Kidney (tissue), 14 donors: ENCODE results near the gene ABI1. TPM values are rescaled to one million over a fixed set of nuclear protein-coding genes. Genes with fewer than 3 reads are reported as not detected.
A peak's percentile ranks its signal among the peaks of the same experiment; 100 is the strongest.

Source experiments
- DNase-seq, 5 donors: peaks; one replicate each; pipeline ENCODE4 v3.0.0-alpha.2; 2013 to 2020
- FAIRE-seq: peaks from 2 replicates; lab custom pipeline; 2012; peaks lifted over from hg19 to GRCh38; lab: Jason Lieb, UNC
- H3K27ac ChIP-seq, 2 donors: one replicate each; pipeline ENCODE4 v1.7.0; 2013; ENCODE audit warnings: low read depth in 2 of 2, low read length in 2 of 2, inconsistent platforms in 1 of 2
- H3K27me3 ChIP-seq: one replicate; pipeline ENCODE4 v1.7.1; 2013; ENCODE audit warnings: low read length, inconsistent platforms; ENCODE audit not compliant: control insufficient read depth, insufficient read depth
- H3K36me3 ChIP-seq, 3 donors: one replicate each; pipeline versions ENCODE4 v1.7.0 to v1.7.1; 2013; ENCODE audit warnings: low read length in 3 of 3, control low read depth in 1 of 3, inconsistent platforms in 1 of 3; ENCODE audit not compliant: insufficient read depth in 3 of 3, control insufficient read depth in 2 of 3
- H3K4me1 ChIP-seq, 3 donors: one replicate each; pipeline versions ENCODE4 v1.7.0 to v1.7.1; 2013; ENCODE audit warnings: low read length in 3 of 3, inconsistent platforms in 1 of 3, low read depth in 1 of 3; ENCODE audit not compliant: control insufficient read depth in 2 of 3, insufficient read depth in 2 of 3
- H3K4me3 ChIP-seq, 3 donors: one replicate each; pipeline versions ENCODE4 v1.7.0 to v1.8.1; 2013; ENCODE audit warnings: low read length in 3 of 3, control low read depth in 1 of 3, inconsistent platforms in 1 of 3
- H3K9ac ChIP-seq, 3 donors: one replicate each; pipeline versions ENCODE4 v1.7.0 to v1.7.1; 2013; ENCODE audit warnings: low read length in 3 of 3, control low read depth in 1 of 3, inconsistent platforms in 1 of 3
- H3K9me3 ChIP-seq, 3 donors: one replicate each; pipeline versions ENCODE4 v1.7.0 to v1.7.1; 2013; ENCODE audit warnings: low read length in 3 of 3, control low read depth in 1 of 3, inconsistent platforms in 1 of 3; ENCODE audit not compliant: control insufficient read depth in 2 of 3, insufficient read depth in 1 of 3
- CTCF ChIP-seq: IDR thresholded peaks from 3 replicates; pipeline ENCODE4 v1.5.1; 2012; ENCODE audit warnings: mild to moderate bottlenecking, moderate library complexity, borderline replicate concordance; ENCODE audit not compliant: insufficient read depth; ENCODE audit errors: extremely low read depth
- intact Hi-C: fragments of 100-400 bp; cut with DNase I; formaldehyde crosslinking; loops from one replicate; pipeline ENCODE4 v1.11.1; 2022
- polyA plus RNA-seq: library from polyadenylated mRNA; stranded (reverse); fragments of 350-450 nt; fragmentation: Illumina TruSeq; extraction: RNeasy Lipid Tissue Mini Kit (QIAGEN cat#74804); gene quantifications from one replicate; pipeline ENCODE4 v1.2.3, GENCODE V29; 2014; ENCODE audit warnings: low read depth, low replicate concordance; ENCODE audit not compliant: insufficient read depth
- total RNA-seq: library from RNA; stranded (reverse); fragmentation: NEBNext Ultra II Directional; extraction: Animal tissue kit (Norgen Biotek cat#: 25700); gene quantifications from one replicate; pipeline ENCODE4 v1.2.1, GENCODE V29; 2021
- donor health status: control.
- donor health status: control.
- donor health status: control.
- donor health status: control.
- donor health status: control.
- donor health status: DM: yes; HTN: yes; CAD: no.
- donor health status: Normal renal cell carcinoma (clear cell type).

ABI1 gene
- total and polyA plus RNA-seq, 2 donors from 2014 or later, result 25.7 to 54.1 TPM

- TF ChIP-seq CTCF, result no peak
- FAIRE-seq, result no peak
- Histone ChIP-seq H3K4me1 (peaks cover 0 to 5% (median 2%) of the 10 kb centered on the region in 3 donors), H3K9ac (no peak overlapping the region), H3K27me3 (no peaks in the 10 kb centered on the region), H3K36me3 (peaks cover 2 to 3% (median 3%) of the 10 kb centered on the region in 3 donors), H3K27ac (no peak overlapping the region), H3K4me3 (no peak overlapping the region), H3K9me3 (no peaks in the 10 kb centered on the region)
- no peak for DNase-seq
- intact Hi-C loops, result no loop called here
Measured at GRCh38 chr10:26717476-26717875, 143.3 kb downstream of the ABI1 start.

GRCh38 chr10:26715137-26715487 is 145.6 kb downstream of the ABI1 start:
- intact Hi-C loops, result no loop called here
- Histone ChIP-seq H3K9ac (no peak overlapping the region), H3K4me3 (no peak overlapping the region), H3K4me1 (peaks cover 0 to 5% (median 2%) of the 10 kb centered on the region in 3 donors), H3K27me3 (no peaks in the 10 kb centered on the region), H3K27ac (no peak overlapping the region), H3K36me3 (peaks cover 2 to 3% (median 3%) of the 10 kb centered on the region in 3 donors), H3K9me3 (no peaks in the 10 kb centered on the region)
- DNase-seq (no peak), FAIRE-seq (no peak)
- TF ChIP-seq CTCF, result no peak

DNA sequence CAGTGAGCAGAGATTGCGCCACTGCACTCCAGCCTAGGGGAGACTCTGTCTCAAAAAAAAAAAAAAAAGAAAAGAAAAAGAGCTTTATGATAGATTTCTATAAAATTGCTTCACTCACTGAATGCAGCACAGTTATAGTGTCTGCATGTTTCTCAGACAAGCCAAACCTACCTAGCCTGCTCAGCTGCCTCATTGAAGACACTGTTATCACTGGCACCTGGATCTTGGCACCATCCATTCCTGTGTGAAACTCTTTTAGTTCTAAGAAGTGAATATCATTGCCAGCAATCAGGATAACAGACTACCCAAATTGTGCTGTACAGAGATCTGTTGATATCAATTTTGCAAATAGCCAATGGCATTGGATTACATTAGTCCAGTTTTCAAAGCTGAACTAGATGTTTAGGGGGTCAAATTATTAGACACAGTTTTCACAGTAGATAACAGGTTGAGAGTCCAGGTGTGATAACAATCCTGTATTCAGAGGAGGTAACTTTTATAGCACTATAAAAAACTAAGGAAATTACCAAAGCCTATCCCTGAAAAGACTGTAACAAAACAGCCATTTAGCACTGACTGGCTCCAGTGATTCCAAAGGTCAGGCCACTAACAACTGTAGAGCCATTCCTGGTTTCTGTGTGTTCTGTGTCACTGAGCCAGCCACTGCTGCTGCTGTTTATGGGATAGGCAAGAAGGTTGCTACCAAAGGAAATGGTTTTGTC is 146.2 kb downstream of the ABI1 start:
- intact Hi-C loops, result no loop called here
- Histone ChIP-seq H3K27me3 (no peaks in the 10 kb centered on the region), H3K9me3 (no peaks in the 10 kb centered on the region), H3K4me3 (no peak overlapping the region), H3K27ac (no peak overlapping the region), H3K4me1 (peaks cover 0 to 5% (median 2%) of the 10 kb centered on the region in 3 donors), H3K36me3 (peaks cover 2 to 3% (median 3%) of the 10 kb centered on the region in 3 donors), H3K9ac (no peak overlapping the region)
- no peak for TF ChIP-seq CTCF
- FAIRE-seq (no peak), DNase-seq (peak in 2 of 5 donors; percentile 29 to 40)
